Heart left ventricle (tissue), 13 donors: ENCODE measurements around the gene SPTB.

Experiments used
- POLR2A ChIP-seq, 2 donors: fragments of 450-650 bp; IDR thresholded peaks; one replicate each; pipeline ENCODE4 v1.6.1; 2017; ENCODE audit warnings: antibody characterized with exemption in 2 of 2, mild to moderate bottlenecking in 2 of 2, moderate library complexity in 2 of 2
- TF ChIP-seq, protein P1 (sequence below), 12 donors: fragments of 200-600 bp; sonication (generic) in 4 of 12; IDR thresholded peaks; one replicate each; pipeline versions ENCODE4 v1.5.0 to v1.8.0; 2018 to 2022; ENCODE audit warnings: antibody characterized with exemption in 12 of 12, mild to moderate bottlenecking in 5 of 12
- donor health status: ischemic (EF 13 %, LVEDD 7.1; RV severe dilation, severe dysfunction).
- donor health status: DM: no; HTN: yes; CAD: no.
- donor health status: DM: no; HTN: no; CAD: no.
- donor health status: ischemic (EF 25% LVEDD 6.9; RV normal size, moderate dysfunction).
- donor health status: ischemic (EF 25% LVEDD 5.7; RV mildly dilated, moderate dysfunction).
- donor health status: ischemic (EF 35%, LVEDD 5.7; RV mildly dilated, moderate dysfunction).
- donor health status: nonischemic (EF 11% LVEDD 7.7; RV severe dilation, severe dysfunction).
- donor health status: DM: yes; HTN: yes; CAD: no.
- donor health status: PGD.
- donor health status: ischemic (EF 29% LVEDD 5.4; RV normal size, mild dysfunction).
- donor health status: nonischemic (EF 23%, LVEDD 6.1; RV moderate dilation, normal function).

DNA sequence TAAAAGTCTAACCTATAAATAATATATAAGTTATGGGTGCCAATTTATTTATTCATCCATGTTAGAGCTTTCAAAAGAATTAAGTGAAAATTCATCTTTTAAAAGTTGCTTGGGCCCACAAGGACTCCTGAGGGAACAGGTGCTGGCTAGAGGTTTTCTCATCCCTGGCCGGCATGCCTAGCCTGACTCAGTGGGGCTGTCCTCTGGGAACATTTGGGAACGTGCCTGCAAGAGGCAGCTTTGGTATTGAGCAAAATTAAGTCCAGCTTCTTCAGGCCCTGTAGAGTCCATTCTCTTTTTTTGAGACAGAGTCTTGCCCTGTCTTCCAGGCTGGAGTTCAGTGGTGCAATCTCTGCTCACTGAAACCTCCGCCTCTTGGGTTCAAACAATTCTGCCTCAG is 44.7 kb downstream of the SPTB start:
- TF ChIP-seq, protein P1, sequence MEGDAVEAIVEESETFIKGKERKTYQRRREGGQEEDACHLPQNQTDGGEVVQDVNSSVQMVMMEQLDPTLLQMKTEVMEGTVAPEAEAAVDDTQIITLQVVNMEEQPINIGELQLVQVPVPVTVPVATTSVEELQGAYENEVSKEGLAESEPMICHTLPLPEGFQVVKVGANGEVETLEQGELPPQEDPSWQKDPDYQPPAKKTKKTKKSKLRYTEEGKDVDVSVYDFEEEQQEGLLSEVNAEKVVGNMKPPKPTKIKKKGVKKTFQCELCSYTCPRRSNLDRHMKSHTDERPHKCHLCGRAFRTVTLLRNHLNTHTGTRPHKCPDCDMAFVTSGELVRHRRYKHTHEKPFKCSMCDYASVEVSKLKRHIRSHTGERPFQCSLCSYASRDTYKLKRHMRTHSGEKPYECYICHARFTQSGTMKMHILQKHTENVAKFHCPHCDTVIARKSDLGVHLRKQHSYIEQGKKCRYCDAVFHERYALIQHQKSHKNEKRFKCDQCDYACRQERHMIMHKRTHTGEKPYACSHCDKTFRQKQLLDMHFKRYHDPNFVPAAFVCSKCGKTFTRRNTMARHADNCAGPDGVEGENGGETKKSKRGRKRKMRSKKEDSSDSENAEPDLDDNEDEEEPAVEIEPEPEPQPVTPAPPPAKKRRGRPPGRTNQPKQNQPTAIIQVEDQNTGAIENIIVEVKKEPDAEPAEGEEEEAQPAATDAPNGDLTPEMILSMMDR (IDR thresholded peaks at IDR 0.05), result no peak
- TF ChIP-seq POLR2A (IDR thresholded peaks at IDR 0.05), result no peak
